HG02938 (cell line): ENCODE data around the gene DNTTIP2.
"Not testable (repeated sequence)": the region's sequence is repeated elsewhere in the genome, so short reads cannot be mapped to it uniquely, and the experiment has no call there.

Experiments used
- ATAC-seq: cut with Tn5 transposase; IDR thresholded peaks from one replicate; pipeline ENCODE4 v1.9.1; 2021; ENCODE audit warnings: mild to moderate bottlenecking, moderate library complexity; ENCODE audit not compliant: unreplicated experiment

DNTTIP2 gene

DNA sequence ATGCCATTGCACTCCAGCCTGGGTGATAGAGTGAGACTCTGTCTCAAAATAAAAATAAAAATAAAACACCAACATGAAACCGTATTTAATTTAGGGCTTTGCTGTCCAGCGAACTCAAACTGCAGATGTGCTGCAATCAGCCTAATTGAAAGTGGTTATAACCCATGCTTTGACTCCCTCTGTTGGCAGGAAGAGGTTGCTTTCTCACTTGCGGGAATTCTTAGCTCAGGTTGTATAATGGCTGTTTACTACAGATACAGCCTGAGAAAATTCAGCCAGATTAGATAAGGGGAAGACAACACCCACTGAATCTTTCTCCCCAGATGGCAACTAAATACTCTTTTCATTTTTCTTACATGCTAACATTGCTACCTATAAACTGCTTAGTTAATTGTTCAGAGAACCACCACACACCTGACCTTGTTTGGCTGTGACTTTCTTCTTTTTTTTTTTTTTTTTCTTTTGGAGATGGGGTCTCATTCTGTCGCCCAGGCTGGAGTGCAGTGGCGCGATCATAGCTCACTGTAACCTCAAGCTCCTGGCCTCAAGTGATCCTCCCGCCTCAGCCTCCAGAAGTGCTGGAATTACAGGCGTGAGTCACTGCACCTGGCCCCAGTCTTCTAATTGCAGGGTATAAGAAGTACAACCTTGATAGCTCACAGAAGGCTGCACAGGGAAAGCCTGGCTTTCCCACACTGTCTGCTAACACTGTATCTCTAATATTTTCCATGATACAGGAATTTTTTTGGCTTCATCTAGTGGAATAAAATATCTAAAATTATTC, 34.6 kb downstream of the DNTTIP2 start:
- ATAC-seq, result no peak

GRCh38 chr1:93842750-93843500, 36.1 kb downstream of the DNTTIP2 start:
- ATAC-seq, result no peak

- no peak for ATAC-seq
These were observed 37.2 kb downstream of the DNTTIP2 start for GRCh38 chr1:93841771-93842170.

DNA sequence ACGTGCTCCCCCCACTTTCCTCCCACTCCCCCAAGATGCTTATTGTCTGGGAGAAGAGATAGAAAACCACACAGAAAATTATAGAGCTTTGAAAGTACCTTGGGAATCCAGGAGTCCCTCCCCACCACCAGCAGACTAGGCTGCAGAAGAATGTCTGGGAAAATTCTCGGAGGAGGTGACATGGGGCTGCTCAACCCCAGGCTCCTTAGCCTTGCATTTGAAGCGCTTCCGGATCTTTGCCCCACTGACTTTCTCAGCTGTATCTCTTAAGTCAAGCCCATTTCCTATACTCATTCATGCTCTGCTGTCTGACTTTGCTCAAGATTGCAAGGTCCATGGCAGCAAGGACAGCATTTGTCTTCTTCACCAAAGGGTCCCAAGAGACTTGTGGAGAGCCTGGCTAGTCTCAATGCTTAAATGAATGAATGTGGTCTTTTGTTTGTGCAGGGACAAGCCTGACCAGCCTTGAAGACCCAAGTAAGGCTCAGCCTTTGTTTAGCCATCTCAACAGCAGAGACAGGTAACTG, 38.0 kb downstream of the DNTTIP2 start:
- ATAC-seq, result no peak

DNA sequence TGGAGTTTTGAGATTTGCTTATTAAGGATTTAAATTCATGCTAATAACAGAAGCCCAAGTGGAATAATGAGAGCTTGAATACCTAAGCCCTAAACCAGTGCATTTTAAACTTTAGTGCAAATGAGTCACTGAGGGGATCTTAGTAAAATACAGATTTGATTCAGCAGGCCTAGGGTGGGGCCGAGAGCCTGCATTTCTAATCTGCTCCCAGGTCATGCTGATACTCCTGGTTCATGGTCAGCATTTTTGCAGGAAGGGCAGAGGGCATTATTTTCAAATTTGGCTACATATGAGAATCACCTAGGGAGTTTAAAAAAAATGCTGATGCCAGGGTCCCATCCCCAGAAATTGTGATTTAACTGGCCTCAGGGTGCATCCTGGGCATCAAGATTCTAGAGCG, 39.3 kb downstream of the DNTTIP2 start:
- ATAC-seq, result no peak

DNA sequence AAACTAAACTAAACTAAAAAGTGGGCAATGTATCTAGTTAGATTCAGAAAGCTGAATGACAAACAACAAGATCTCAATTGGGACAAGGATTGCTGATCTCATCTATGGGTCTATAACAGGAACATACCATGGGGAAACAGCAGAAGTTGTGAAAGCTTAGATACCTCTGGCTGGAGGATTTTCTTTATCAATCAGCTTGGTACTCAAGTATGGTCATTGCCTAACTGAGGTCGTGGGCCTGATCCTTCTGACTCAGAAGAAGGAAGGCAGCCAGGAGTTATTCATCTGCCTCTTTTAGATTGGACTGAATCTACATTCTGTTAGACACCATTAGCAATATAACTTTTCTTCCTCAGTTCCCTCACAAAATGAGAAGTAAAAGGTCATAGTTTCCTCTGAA, 39.7 kb downstream of the DNTTIP2 start:
- ATAC-seq, result no peak

DNA sequence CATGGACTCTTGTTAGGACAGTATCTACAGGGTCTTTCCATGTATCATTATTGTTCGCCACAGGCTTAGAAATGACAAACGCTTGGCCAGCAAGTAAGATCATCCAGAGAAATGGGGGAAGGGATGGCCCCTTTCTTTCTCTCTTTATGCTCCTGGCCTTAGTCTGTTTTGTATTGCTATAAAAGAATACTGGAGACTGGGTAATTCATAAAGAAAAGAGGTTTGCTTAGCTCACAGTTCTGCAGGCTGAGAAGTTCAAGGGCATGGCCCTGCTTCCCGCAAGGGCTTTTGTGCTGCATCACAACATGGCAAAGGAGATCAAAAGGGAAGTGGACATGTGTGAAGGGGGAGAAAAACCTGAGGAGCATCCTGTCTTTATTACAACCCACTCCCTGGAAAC, 41.0 kb downstream of the DNTTIP2 start:
- no peak for ATAC-seq

DNA sequence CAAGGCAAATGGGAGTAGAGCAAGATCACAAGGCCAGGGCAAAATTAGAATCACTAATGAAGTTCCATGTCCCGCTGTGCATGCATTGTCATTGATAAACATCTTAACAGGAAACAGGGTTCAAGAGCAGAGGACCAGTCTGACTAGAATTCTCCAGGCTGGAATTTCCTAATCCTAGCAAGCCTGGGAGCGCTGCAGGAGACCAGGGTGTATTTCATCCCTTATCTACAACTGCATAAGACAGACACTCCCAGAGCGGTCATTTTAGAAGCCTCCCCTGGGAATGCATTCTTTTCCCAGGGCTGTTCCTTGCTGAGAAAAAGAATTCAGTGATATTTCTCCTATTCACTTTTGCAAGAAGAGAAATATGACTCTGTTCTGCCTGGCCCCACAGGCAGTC, 45.7 kb downstream of the DNTTIP2 start:
- ATAC-seq, result not testable (repeated sequence)

- ATAC-seq, result no peak
These were observed 49.9 kb downstream of the DNTTIP2 start for GRCh38 chr1:93829061-93829460.

DNA sequence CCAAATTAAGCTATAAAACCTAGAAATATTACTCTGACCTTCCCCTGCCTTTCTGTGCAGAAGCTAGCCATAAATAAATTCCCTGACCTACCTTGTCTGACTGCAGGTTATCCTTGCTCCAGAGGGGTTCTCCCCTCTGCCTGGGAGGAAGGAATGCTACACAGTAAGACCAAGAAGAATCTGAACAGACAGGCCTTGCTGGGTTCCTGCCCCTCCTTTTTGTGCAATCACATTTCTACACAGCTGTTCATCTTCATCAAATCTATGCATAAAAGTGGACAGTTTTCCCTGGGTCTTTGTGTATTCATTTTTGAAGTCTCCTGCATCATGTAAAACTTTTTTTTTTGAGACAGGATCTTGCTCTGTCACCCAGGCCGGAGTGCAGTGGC, 50.6 kb downstream of the DNTTIP2 start:
- no peak for ATAC-seq

DNA sequence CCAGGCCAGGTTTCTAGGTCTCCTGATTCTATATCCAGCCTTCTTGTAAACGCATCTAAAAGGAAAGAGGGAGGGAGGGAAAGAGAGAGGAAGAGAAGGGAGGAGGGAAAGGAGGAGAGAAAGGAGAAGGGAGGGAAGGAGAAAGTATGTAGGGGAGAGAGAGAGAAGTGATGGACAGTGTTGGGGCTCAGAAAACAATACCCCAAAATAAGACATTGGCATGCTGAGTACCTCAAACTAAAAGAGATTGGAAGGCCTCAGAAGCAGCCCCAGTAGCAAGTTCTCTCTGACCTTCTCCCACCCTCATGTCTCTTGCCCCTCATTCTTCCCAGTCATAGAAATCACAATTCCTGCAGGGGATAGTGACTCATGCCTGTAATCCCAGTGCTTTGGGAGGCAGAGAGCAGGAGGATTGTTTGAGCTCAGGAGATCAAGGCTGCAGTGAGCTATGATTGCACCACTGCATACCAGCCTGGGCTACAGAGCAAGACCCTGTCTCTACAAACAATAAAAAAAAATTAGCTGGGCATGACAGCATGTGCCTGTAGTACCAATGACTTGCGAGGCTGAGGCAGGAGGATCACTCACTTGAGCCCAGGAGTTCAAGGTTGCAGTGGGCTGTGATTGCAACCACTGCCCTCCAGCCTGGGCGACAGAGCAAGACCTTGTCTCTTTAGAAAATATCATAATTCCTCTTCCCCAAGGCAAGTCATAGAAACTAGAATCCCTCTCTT, 51.2 kb downstream of the DNTTIP2 start:
- no peak for ATAC-seq

DNA sequence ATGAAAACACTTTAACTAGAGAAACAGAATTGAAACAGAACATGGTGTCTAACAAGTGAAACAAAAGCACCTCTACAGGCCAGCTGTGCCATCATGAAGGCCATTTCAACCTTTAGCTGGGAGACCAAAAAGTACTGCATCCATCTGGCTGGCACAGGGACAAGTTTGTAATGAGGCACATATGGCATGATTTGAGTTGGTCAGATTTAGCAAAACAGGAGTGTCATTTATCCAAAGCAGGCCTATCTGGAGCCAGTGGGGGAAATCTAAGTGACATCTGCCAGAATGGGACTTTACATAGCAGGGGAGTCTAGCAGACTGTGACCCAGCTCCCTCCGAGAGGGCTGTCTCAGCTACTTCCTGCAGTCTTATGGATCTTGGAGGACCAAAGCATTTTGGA, 51.9 kb downstream of the DNTTIP2 start:
- ATAC-seq, result no peak

DNA sequence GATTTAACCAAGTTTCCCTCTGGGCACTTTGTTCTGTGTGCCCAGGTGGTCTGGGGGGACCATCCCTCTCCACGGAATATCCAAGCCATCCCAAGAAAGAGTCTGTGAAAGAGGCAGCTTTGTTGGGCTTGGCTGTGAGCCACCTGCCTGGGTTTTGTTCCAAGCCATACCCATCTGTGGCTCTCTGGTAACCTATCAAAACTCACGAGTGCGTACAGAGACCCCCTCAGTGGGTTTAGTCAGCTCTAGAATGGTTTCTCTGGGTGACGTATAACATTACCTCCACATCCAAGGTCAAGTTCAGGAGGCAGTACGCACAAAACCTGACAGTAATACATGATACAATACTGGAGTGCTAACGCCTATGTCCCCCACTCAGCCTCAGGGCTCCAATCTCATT, 54.2 kb downstream of the DNTTIP2 start:
- ATAC-seq, result no peak

GRCh38 chr1:93822730-93823425, 56.1 kb downstream of the DNTTIP2 start:
- no peak for ATAC-seq

- ATAC-seq, result no peak
These were observed 57.4 kb downstream of the DNTTIP2 start for GRCh38 chr1:93821423-93822144.

GRCh38 chr1:93820554-93821422, 58.2 kb downstream of the DNTTIP2 start:
- no peak for ATAC-seq

- peak; percentile 9 for ATAC-seq
These were observed 60.4 kb downstream of the DNTTIP2 start for GRCh38 chr1:93818570-93818959.

DNA sequence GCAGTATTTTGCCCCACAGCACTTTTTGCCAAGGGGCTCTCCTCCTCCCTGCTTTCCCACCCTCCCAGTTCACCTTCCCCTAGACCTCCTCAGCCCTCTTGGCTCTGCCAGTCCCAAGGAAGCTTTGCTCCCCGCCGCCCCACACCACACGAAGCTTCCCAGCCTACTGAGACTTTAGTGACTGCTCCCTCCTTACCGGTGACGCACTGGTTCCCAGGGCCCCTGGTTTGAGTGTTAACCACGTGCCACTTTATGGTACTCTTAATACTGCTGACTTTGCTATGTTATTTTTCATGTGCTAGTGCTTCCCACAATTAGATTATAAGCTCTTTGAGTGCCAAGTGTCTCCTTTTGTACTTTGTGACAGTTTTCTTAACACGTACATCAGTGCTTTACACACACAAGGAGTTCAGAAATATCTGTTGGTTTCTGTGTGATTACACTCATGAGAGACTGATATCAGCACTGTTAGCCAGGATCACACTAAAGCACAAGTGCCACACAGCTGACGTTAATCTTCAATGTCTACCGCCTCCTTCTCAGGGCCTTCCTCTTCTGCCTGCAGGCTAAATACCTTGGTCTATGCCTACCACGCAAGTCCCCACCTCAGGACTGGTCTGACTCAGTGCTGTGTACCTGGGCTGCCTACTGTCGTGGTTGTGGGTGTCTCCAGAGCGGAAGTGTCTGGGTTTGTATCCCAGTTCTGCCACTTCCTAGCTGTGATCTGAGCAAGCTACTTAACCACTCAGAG, 61.0 kb downstream of the DNTTIP2 start:
- peak; percentile 78 for ATAC-seq
